ENCODE data around the gene RPS2.
"Not testable (repeated sequence)": the region's sequence is repeated elsewhere in the genome, so short reads cannot be mapped to it uniquely, and the experiment has no call there.

RPS2 gene

GRCh38 chr16:1966460-1966859 lies 1.8 kb upstream of the RPS2 start, which contains the start of gene RNF151:
TSS of gene RNF151 (plus strand) at chr16:1966856. CDS start at chr16:1966882, 26 bp downstream.
- Histone ChIP-seq H3K27me3 (ENCODE audit: low read length) (no peaks in the 10 kb centered on the region), H3K27ac (ENCODE audit: low read depth, low read length) (0 out of 2 replicates have a peak within 1 kb of the TSS, but pooled peaks have one; percentile 57), H3K79me2 (ENCODE audit: insufficient read depth, low read length) (peaks cover 32% of the 10 kb centered on the region), H3K9ac (ENCODE audit: low read length) (peak within 1 kb of the TSS; percentile 98), H2AFZ (ENCODE audit: low read depth, low read length, severe bottlenecking) (no peak within 1 kb of the TSS), H3K9me2 (replicated peaks; ENCODE audit: insufficient read depth, low read length) (no peaks in the 10 kb centered on the region), H3K4me3 (ENCODE audit: insufficient read depth, low read length, poor library complexity, severe bottlenecking) (peak within 1 kb of the TSS; percentile 75), H3K4me2 (ENCODE audit: low read depth, low read length, poor library complexity, severe bottlenecking) (peak within 1 kb of the TSS; percentile 71), H3K36me3 (ENCODE audit: low read length) (peaks cover 15% of the 10 kb centered on the region), H3F3A (ENCODE audit: insufficient read depth) (peaks cover 35% of the 10 kb centered on the region), H3K9me3 (ENCODE audit: insufficient read depth, low read length) (no peaks in the 10 kb centered on the region), H4K20me1 (ENCODE audit: low read depth, low read length) (no peaks in the 10 kb centered on the region)
- TF ChIP-seq CTCF (IDR thresholded peaks at IDR 0.05; ENCODE audit: insufficient read depth, low read length, poor library complexity, severe bottlenecking) (no peak), EZH2phosphoT487 (conservative IDR thresholded peaks at IDR 0.05; ENCODE audit: low read length) (no peak)

GRCh38 chr16:1965396-1966001 lies 873 bp upstream of the RPS2 start:
- peaks cover 30% of the 10 kb centered on the region for H3K79me2 ChIP-seq (ENCODE audit: insufficient read depth, low read length)
- no peak overlapping the region for H2AFZ ChIP-seq (ENCODE audit: low read depth, low read length, severe bottlenecking)
- no peaks in the 10 kb centered on the region for H4K20me1 ChIP-seq (ENCODE audit: low read depth, low read length)
- H3K27me3 ChIP-seq (ENCODE audit: low read length) = no peaks in the 10 kb centered on the region
- no peaks in the 10 kb centered on the region for H3K9me3 ChIP-seq (ENCODE audit: insufficient read depth, low read length)
- peak overlapping the region; percentile 75 for H3K4me3 ChIP-seq (ENCODE audit: insufficient read depth, low read length, poor library complexity, severe bottlenecking)
- H3F3A ChIP-seq (ENCODE audit: insufficient read depth) = peaks cover 44% of the 10 kb centered on the region
- H3K36me3 ChIP-seq (ENCODE audit: low read length) = peaks cover 15% of the 10 kb centered on the region
- peak overlapping the region; percentile 57 for H3K27ac ChIP-seq (ENCODE audit: low read depth, low read length)
- peak overlapping the region; percentile 98 for H3K9ac ChIP-seq (ENCODE audit: low read length)
- no peaks in the 10 kb centered on the region for H3K9me2 ChIP-seq (replicated peaks; ENCODE audit: insufficient read depth, low read length)
- TF ChIP-seq CTCF (IDR thresholded peaks at IDR 0.05; ENCODE audit: insufficient read depth, low read length, poor library complexity, severe bottlenecking) = no peak
- no peak for TF ChIP-seq EZH2phosphoT487 (conservative IDR thresholded peaks at IDR 0.05; ENCODE audit: low read length)
- H3K4me2 ChIP-seq (ENCODE audit: low read depth, low read length, poor library complexity, severe bottlenecking) = peak overlapping the region; percentile 71

GRCh38 chr16:1963806-1964505 lies 670 bp downstream of the RPS2 start:
- Histone ChIP-seq H2AFZ (ENCODE audit: low read depth, low read length, severe bottlenecking) (no peak overlapping the region), H3K4me2 (ENCODE audit: low read depth, low read length, poor library complexity, severe bottlenecking) (peak overlapping the region; percentile 78), H3K9me3 (ENCODE audit: insufficient read depth, low read length) (no peaks in the 10 kb centered on the region), H3K27ac (ENCODE audit: low read depth, low read length) (peak overlapping the region; percentile 88), H3K36me3 (ENCODE audit: low read length) (peaks cover 15% of the 10 kb centered on the region), H3F3A (ENCODE audit: insufficient read depth) (peaks cover 43% of the 10 kb centered on the region), H3K9me2 (replicated peaks; ENCODE audit: insufficient read depth, low read length) (no peaks in the 10 kb centered on the region), H3K79me2 (ENCODE audit: insufficient read depth, low read length) (peaks cover 38% of the 10 kb centered on the region), H4K20me1 (ENCODE audit: low read depth, low read length) (no peaks in the 10 kb centered on the region), H3K27me3 (ENCODE audit: low read length) (no peaks in the 10 kb centered on the region), H3K4me3 (ENCODE audit: insufficient read depth, low read length, poor library complexity, severe bottlenecking) (peak overlapping the region; percentile 75), H3K9ac (ENCODE audit: low read length) (peak overlapping the region; percentile 98)
- no peak for TF ChIP-seq EZH2phosphoT487 (conservative IDR thresholded peaks at IDR 0.05; ENCODE audit: low read length)
- no peak for TF ChIP-seq CTCF (IDR thresholded peaks at IDR 0.05; ENCODE audit: insufficient read depth, low read length, poor library complexity, severe bottlenecking)

- not testable (repeated sequence) for H3K9me3 ChIP-seq (ENCODE audit: insufficient read depth, low read length); H3K27me3 ChIP-seq (ENCODE audit: low read length); H4K20me1 ChIP-seq (ENCODE audit: low read depth, low read length); H2AFZ ChIP-seq (ENCODE audit: low read depth, low read length, severe bottlenecking); H3K9me2 ChIP-seq (replicated peaks; ENCODE audit: insufficient read depth, low read length)
- Histone ChIP-seq H3F3A (ENCODE audit: insufficient read depth) (peaks cover 43% of the 10 kb centered on the region), H3K4me2 (ENCODE audit: low read depth, low read length, poor library complexity, severe bottlenecking) (peak overlapping the region; percentile 78), H3K4me3 (ENCODE audit: insufficient read depth, low read length, poor library complexity, severe bottlenecking) (peak overlapping the region; percentile 75), H3K9ac (ENCODE audit: low read length) (peak overlapping the region; percentile 98), H3K79me2 (ENCODE audit: insufficient read depth, low read length) (peaks cover 38% of the 10 kb centered on the region), H3K27ac (ENCODE audit: low read depth, low read length) (peak overlapping the region; percentile 88), H3K36me3 (ENCODE audit: low read length) (peaks cover 15% of the 10 kb centered on the region)
Observed at GRCh38 chr16:1962161-1963153, 2.2 kb downstream of the RPS2 start.
